AG08396 (cell line): ENCODE measurements around the gene NUP37.

Experiments used
- DNase-seq: peaks from one replicate; pipeline ENCODE4 v3.0.0; 2012; ENCODE audit warnings: low spot score, mixed read lengths

Gene NUP37

DNA sequence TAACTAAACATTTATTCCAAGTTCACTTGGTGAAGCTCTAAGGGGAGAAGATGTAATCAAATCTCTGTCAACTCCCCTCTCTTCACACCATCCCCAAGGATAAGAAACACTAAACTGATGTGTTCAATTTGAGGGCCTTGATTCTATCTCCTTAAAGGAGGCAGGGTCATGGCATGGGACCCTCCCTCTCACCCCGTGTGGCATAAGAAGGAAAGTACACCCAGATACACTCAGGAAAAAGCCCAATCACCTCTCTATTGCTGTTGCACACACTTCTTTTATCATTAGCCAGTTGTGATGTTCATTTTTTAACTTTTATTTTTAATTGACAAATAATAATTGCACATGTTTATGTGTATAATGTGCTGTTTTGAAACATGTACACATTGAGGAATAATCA is 93.2 kb downstream of the NUP37 start:
- no peak for DNase-seq

DNA sequence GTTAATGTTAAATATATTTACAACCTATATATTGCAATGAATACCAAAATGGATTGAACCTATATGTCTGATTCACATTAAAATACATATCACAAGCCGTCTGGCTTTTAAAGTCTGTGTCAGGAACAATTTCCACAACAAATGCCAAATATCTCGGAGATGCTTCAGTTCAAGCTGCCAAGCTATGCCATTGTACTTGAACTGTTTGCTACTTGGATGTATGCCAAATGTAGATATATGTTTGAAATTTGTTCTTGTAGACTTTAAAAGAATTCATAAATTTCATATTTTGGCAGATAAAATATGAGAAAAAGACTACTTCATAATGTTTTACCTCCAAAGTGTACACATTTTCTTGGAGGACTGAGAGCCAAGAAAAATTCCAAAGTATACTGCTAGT is 95.1 kb downstream of the NUP37 start:
- no peak for DNase-seq

DNA sequence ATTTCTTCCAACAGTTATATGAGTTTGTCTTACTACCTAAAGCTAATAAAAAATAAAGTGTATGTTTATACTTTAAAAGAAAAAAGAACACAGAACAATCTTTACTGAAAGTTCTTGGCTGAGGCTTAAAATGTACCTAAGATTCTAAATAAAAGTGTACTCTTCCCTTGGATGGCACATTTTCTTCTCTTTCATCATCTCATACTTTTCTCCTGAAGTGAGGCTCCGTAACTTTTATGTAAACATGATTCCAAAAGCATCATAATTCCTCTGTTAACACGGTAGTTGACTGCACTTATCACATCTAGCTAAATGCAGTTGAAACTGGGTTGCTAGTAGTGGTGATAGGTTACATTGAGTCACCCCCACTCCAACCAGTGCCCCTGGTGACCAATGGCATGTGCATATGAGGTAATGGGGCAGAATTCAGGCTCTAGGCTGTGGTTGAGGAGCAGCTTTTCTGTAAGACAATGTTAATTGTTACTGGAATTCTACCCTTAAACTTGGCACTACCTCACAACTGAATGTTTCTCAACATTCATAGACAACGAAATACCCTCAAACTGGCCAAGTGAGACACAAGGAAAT is 96.5 kb downstream of the NUP37 start:
- DNase-seq, result peak; percentile 18
